ENCODE results near the gene DNAH12.

DNA sequence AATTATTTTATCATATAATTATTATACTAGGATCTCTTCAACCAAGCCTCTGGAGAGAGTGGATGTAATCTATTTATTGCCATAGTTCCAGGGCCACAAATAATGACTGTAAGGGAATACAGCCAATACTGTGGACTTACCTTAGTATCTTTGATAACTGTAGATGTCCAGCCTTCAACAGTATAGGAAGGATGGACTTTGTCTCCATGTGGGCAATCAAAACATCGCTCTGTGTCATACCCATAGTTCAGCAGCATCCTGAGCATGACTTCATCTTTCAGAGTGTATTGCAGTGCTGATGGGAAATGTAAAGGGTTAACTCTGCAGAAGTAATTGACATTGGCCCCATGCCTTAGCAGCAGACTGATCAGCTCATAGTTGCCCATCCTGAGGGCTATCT, 265.9 kb downstream of the DNAH12 start:
- TF ChIP-seq EZH2 (IDR thresholded peaks at IDR 0.05; ENCODE audit: insufficient read depth, poor library complexity, severe bottlenecking) (no peak), EZH2phosphoT487 (IDR thresholded peaks at IDR 0.05; ENCODE audit: insufficient read depth, low read depth) (no peak)
